Measurements from ENCODE around the gene ERCC6. TPM values are rescaled to one million over a fixed set of nuclear protein-coding genes. Genes with fewer than 3 reads are reported as not detected.

ERCC6 gene
- total RNA-seq, 1 experiment from 2014 or later: 18.2 TPM

DNA sequence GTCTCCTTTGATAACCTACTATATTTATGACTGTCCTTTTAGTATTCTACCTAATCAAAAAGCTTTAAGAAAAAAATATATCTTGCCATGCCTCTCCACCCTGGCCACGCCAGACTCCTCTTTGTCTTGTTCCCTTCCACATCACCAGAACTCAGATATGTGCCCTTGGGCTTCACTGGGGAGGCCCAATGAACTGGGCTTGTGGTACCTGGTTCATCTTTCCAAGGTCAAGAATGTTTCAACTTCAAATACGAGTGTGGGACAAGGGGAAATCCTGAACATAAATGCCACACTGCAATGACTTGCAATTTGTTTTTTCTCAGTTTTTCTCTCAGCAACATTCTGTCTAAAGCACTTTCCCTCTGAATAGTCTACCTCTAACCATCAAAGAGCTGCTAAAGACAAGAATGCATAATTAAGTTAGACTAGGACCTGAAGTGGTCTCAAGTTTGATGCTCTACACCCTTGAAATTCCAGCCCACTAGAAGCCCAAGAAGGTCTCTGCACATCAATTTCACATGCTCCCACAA, 9.9 kb downstream of the ERCC6 start:
- Histone ChIP-seq H3K9me3 (ENCODE audit: control insufficient read depth, low read depth, low read length) (no peaks in the 10 kb centered on the region), H3K23ac (ENCODE audit: insufficient read length, low read depth, low read length) (no peak overlapping the region)

More for the DNA sequence above, 9.9 kb downstream of the ERCC6 start:
- H2BK5ac ChIP-seq (ENCODE audit: insufficient read length, low read length): no peak overlapping the region
- H3K79me2 ChIP-seq (ENCODE audit: insufficient read depth, low read length): no peaks in the 10 kb centered on the region
- Mint-ChIP-seq H3K4me1 (peaks cover under 1 to 6% of the 10 kb centered on the region in 2 experiments; a peak in 2 of 4 replicates), H3K36me3 (ENCODE audit: insufficient read depth in 1 of 3, low read depth in 3 of 3) (peaks cover 7 to 49% (median 45%) of the 10 kb centered on the region in 3 experiments; a peak in 5 of 7 replicates), H3K4me3 (no peak overlapping the region), H3K27me3 (ENCODE audit: low read depth) (no peaks in the 10 kb centered on the region), H3K27ac (no peak overlapping the region; a peak in 1 of 7 replicates), H3K9me3 (no peaks in the 10 kb centered on the region)
- H3K23me2 ChIP-seq (ENCODE audit: insufficient read length, low read depth, low read length, poor library complexity, severe bottlenecking): no peaks in the 10 kb centered on the region
- no peak overlapping the region for H4K91ac ChIP-seq (ENCODE audit: insufficient read length, low read depth, low read length)
- no peak overlapping the region for H4K8ac ChIP-seq (replicated peaks; ENCODE audit: insufficient read length, low read depth, low read length)
- no peaks in the 10 kb centered on the region for H3K27me3 ChIP-seq (ENCODE audit: insufficient read depth, low read length)
- no peak overlapping the region for H3K56ac ChIP-seq (ENCODE audit: insufficient read length, low read depth, low read length)
- no peak overlapping the region for H3K9ac ChIP-seq (ENCODE audit: extremely low read depth, insufficient read length, low read length)
- H3K4me1 ChIP-seq (ENCODE audit: insufficient read depth, low read length): no peaks in the 10 kb centered on the region
- H4K20me1 ChIP-seq (ENCODE audit: control insufficient read depth, insufficient read depth, insufficient read length): peaks cover 5% of the 10 kb centered on the region
- no peak overlapping the region for H2AFZ ChIP-seq (ENCODE audit: low read length)
- H3K18ac ChIP-seq (ENCODE audit: insufficient read length, low read depth, low read length): no peak overlapping the region
- no CpG with 5 or more reads among the region's 2 CpGs for WGBS (ENCODE audit: extremely low coverage, insufficient read length, low lambda C conversion rate)
- H3K27ac ChIP-seq (ENCODE audit: insufficient read length, low read depth, low read length): no peak overlapping the region
- H3K14ac ChIP-seq (ENCODE audit: insufficient read depth, low read length): no peak overlapping the region
- no peaks in the 10 kb centered on the region for H3K79me1 ChIP-seq (ENCODE audit: insufficient read depth, low read depth, low read length, poor library complexity, severe bottlenecking)
- no peak overlapping the region for H2BK12ac ChIP-seq (ENCODE audit: insufficient read length, low read depth, low read length)
- H3T11ph ChIP-seq (ENCODE audit: low read length): no peak overlapping the region
- H3K4me2 ChIP-seq (ENCODE audit: insufficient read depth, insufficient read length, low read length): no peak overlapping the region
- H2BK15ac ChIP-seq (ENCODE audit: low read depth, low read length): no peak overlapping the region
- no peak overlapping the region for H2BK120ac ChIP-seq (ENCODE audit: low read depth, low read length, poor library complexity, severe bottlenecking)
- DNase-seq: no peak
- H2BK20ac ChIP-seq (ENCODE audit: low read depth, low read length, poor library complexity, severe bottlenecking): no peak overlapping the region
- H4K5ac ChIP-seq (ENCODE audit: insufficient read length, low read depth, low read length): no peak overlapping the region
- TF ChIP-seq, protein P1, sequence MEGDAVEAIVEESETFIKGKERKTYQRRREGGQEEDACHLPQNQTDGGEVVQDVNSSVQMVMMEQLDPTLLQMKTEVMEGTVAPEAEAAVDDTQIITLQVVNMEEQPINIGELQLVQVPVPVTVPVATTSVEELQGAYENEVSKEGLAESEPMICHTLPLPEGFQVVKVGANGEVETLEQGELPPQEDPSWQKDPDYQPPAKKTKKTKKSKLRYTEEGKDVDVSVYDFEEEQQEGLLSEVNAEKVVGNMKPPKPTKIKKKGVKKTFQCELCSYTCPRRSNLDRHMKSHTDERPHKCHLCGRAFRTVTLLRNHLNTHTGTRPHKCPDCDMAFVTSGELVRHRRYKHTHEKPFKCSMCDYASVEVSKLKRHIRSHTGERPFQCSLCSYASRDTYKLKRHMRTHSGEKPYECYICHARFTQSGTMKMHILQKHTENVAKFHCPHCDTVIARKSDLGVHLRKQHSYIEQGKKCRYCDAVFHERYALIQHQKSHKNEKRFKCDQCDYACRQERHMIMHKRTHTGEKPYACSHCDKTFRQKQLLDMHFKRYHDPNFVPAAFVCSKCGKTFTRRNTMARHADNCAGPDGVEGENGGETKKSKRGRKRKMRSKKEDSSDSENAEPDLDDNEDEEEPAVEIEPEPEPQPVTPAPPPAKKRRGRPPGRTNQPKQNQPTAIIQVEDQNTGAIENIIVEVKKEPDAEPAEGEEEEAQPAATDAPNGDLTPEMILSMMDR (conservative IDR thresholded peaks at IDR 0.05): no peak
- H3K4ac ChIP-seq (ENCODE audit: low read depth, low read length): no peak overlapping the region
- H2AK5ac ChIP-seq (ENCODE audit: insufficient read length, low read length): no peak overlapping the region
